Measurements from ENCODE around the gene SUN1.
A peak's percentile ranks its signal among the peaks of the same experiment; 100 is the strongest.

The SUN1 gene

DNA sequence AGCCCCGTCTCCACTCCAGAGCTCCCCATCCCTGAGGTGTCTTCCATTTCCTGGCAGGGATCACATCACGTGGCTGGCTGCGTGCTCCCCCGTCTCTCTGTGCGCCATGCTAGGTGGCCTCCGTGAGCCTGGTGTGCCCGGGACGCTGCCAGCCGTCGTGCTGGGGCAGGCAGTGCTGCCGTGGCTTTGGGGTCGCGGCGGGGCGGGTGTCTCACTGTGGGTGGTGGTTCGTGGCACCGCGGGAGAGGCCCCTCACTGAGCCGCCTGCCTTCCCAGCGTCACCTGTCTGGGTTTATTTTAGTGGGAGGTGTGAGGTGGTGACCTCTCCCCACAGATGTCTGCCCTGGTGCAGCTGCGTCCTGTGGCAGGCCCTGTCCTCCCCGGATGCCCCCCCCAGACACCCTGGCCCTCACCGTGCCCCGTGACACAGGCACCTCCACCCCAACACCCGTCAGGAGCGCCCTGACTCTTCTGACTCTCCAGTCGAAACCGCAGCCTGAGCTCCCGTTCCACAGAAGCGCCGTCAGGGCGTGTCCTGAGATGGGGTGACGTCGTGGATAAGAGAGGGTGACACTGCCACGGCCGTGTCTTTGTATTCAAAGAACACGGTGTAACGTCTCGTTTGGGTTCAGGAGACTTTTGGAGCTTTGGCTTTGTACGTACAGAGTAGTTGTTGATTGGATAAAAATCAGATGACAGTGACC lies 62.0 kb downstream of the SUN1 start:
- no peak for DNase-seq

DNA sequence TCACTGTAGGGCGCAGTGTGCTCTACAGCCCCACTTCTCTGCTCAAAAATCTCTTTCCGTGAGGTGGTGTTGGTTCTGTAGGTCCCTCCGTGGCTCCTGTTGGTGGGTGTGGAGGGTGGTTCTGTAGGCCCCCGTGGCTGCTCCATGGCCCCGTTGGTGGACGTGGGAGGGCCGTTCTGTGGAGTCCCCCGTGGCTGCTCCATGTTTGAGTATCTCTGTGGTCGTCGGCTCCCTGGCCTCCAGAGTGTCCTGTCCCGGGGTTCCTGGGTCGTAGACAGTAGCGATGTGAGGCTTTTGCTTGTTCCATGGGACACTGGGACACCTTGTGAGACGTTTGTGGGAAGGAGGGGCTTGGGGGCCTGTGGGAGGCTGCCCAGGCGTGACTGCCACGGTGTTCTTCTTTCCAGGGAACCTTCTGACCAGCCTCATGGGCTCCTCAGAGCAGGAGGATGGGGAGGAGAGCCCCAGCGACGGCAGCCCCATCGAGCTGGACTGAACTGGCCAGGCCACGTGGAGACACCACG lies 62.7 kb downstream of the SUN1 start:
- no peak for DNase-seq

GRCh38 chr7:895451-896052 lies 63.3 kb downstream of the SUN1 start:
- no peak for DNase-seq

DNA sequence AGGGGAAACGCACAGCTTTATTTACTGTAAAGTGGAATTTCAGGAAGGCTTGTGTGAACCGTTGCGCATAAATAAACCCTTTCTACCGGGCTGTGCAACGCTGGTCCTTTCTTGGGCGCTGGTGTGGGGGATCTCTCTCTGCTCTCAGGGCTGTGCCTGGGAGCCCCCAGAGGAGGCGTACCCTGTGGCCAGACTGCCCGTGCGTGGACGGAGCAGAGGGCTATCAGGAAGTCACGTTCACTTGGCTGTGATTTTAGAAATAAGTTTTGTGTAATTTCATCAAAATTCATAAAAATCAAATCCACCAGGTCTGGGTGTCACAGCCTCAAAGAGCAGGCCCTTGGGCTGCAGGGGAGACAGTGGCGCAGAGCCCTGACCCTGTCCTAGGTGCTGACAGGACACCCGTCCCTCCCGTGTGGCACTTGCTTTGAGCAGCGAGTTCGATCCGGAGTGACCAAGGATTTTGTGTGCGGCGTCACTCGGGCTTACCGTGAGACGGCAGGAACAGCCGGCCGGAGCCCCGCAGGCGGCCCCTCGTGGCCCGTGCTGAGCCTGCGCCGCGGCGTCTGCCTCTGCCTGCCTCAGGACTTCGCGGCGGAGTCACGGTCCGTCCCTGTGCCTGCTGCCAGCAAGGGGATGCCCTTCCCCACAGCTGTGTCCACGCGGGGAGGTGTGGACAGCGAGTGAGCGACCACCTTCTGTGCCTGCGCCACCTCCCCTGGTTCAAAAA lies 64.2 kb downstream of the SUN1 start:
- no peak for DNase-seq

GRCh38 chr7:897086-897485 lies 64.8 kb downstream of the SUN1 start:
- DNase-seq, result no peak

DNA sequence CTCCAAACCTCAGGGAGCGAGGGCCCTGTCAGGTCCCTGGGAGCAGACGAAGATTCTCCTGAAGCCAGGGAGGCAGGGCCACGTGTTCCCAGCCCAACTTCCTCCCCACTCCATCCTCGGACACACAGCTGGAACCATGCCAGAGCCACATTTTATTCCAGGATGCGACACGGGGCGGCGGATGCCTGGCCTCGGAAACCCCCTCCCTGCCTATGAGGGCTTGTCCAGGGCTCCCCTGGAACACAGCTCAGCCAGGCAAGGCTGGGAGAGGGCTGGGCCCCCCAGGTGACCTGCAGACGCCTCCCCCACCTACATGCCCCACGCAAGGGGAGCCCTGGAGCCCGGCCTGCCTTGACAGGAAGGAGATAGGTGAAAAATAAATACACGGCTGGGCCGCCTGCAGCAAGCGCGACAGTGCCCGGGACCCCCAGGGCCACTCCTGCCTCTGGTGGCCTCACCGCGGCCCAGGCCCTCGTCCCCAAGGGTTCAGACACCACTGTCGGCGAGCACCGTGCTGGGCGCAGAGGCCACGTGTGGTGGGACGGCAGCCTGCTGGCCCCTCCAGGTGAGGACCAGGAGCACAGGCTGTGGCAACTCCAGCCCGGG lies 65.6 kb downstream of the SUN1 start:
- DNase-seq, result no peak

GRCh38 chr7:898460-898854 lies 66.2 kb downstream of the SUN1 start:
- DNase-seq, result no peak

- no peak for DNase-seq
These were observed 66.8 kb downstream of the SUN1 start for GRCh38 chr7:898855-899681.

DNA sequence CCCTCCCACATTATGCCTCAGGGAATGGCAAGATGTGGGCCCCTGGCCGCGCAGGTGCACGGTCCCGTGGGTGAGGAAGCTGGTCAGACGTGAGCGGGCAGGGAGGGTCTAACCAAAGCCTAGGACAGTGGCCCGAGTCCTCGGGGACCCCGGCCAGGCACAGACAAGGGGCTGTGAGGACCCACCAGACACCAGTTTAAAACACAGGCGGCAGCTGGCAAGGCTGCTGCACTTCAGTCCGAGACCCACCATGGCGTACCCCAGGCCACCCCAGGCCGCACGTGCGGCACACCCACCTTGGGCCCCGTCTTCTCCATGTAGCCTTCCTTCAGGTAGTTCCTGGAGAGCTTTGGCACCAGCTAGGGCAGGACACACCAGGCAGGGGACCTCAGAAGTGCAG lies 67.5 kb downstream of the SUN1 start:
- no peak for DNase-seq

- DNase-seq, result no peak
These were observed 68.2 kb downstream of the SUN1 start for GRCh38 chr7:900331-901040.

GRCh38 chr7:901041-901387 lies 68.7 kb downstream of the SUN1 start:
- no peak for DNase-seq

DNA sequence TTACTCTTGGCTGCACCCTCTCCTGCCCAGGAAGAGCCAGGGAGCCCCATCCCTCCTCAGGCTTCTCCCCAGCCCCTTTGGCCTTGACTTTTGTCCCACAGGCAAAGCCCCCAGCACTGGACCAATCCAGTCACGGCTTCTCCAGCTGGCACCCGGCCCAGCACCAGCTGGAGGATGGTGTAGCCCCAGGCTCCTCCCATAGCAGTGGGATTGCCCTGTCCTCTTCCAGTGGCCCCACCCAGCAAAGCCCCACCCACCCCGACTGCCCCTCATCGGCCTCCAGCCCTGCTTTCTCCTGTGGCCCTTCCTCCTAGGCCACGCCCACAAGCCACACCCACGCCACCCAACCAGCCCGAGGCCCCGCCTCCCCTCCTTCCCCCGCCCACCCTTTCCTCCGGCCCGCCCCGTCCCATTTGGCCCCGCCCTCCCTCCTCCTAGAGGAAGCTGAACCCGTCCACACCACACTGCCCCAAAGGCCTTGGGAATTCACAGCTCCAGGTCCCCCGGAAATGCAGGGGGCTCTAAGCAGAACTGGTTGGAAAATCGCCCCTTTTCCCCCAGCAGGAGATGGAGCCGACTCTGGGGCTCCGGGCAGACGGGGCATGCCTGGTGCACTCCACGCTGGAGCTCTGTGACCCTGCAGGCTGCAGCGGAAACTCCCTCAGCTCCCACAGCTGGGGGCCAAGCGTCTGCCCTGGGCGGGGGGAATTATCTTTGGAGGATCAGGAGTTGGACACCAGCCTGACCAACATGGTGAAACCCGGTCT lies 69.3 kb downstream of the SUN1 start:
- DNase-seq, result peak; percentile 54

DNA sequence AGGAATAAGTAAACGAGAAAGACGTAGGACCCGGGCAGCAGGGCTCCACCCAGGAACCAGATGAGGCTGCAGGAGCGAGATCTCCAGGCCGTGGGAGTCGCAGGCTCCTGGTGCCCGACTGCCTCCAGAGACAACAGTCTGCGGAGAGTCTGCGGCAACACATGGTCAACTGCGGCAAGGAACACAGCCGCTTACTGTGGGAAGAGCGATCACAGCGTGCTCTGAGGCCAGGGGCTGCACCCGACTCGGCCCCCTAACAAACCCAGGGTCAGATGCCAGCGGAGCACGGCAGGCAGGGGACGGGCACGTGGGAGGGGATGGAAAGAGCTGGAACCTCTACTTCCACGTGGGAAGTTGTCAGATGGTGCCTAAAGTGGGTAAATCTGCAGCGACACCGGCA lies 70.7 kb downstream of the SUN1 start:
- DNase-seq, result no peak

- DNase-seq, result no peak
These were observed 71.9 kb downstream of the SUN1 start for GRCh38 chr7:903921-904755.

DNA sequence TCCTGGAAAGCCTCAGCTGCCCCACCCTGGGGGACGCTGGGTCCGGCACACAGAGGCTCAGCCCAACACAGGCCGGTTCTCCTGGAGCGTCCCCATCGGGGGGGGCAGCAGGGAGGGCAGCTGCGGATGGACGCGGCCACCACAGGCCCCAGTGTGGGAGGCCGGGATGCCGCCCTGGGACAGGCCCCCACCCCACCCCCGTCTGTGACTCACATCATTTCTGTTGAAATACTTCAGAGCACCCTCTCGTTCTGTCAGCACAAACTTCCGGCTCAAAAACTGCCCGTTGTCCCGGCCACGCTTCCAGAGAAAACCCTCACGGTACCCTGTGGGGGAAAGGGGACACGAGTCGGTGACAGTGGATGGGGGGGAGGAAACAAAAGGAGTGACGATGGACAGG lies 72.6 kb downstream of the SUN1 start:
- no peak for DNase-seq

- DNase-seq, result no peak
These were observed 74.5 kb downstream of the SUN1 start for GRCh38 chr7:906776-907157.

DNA sequence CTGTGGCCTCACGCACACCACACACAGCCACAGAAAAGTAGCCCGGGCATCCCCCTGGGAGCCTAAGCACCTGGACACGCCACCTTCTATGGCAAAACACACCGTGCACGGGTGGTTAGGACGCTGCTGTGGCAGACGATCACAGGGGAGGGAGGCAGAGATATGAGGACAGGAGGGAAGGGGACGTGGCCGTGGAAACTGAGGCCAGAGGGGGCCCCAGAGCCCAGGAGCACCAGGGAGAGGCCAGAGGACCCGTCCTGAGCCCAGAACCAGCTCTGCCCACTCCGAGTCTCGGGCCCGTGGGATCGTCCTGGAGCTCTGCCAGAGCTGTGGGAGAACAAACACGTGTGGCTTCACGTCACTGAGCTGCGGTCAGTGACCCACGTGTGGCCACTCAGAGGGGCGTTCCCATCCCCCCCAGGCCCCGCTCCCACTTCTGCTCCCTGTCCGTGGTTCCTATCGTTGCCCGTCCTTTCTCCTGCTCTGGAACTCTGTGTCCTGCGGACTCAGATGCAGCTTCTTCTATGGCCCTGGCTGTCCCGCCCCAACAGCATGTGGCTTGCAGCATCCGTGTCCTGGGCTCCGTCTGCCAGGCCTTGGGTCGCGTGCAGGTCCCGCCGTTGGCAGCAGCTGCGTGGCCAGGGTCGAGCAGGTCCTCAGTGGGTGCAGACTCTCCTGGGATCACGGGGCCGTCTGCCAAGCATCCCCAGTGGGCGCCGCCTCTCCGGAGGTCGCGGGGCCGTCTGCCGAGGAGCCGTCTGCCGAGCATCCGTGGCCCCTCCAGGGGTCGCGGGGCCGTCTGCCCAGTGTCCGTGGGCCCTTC lies 75.1 kb downstream of the SUN1 start:
- peak; percentile 38 for DNase-seq

- DNase-seq, result no peak
These were observed 75.9 kb downstream of the SUN1 start for GRCh38 chr7:908159-908581.

GRCh38 chr7:908591-909357 lies 76.5 kb downstream of the SUN1 start:
- peak; percentile 71 for DNase-seq

All from CD4-positive, alpha-beta T cell treated with Interleukin-21 for 1 hour (primary cell).